ENCODE data around the gene DPP10. TPM values are rescaled to one million over a fixed set of nuclear protein-coding genes. Genes with fewer than 3 reads are reported as not detected.

Gene DPP10
- total RNA-seq, 4 donors from 2014 or later: 1.9 to 4.6 (median 3.9) TPM

DNA sequence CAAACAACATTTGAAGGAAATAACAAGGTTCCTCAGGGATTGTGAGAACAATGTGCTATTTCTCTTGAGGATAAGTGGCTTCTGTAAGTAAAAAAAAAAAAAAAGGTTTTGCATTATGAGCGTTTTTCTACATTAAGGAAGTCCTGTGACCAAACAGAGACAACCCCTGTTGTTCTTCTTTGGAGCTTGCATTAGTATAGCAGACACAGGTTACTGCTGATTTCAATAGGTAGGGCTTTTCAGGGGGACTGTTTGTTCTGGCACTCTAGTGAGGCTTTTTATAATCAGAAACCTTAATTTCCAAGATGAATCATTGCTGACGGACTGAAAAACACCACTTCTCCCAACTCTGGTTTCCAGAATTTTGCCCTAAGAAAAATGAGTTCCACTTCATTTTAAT lies 8.2 kb downstream of the DPP10 start:
- peaks cover 0 to 9% (median 0%) of the 10 kb centered on the region in 3 donors for H3K9me3 ChIP-seq
- H3K36me3 ChIP-seq: no peaks in the 10 kb centered on the region
- 20 to 44% methylated on average over 2 of the region's 2 CpGs for WGBS, 2 donors (ENCODE audit: low coverage in 1 of 2)
- no peak overlapping the region for H3K4me3 ChIP-seq
- ATAC-seq: no peak
- no peak for TF ChIP-seq EP300 (IDR thresholded peaks at IDR 0.05)
- TF ChIP-seq CTCF (IDR thresholded peaks at IDR 0.05): no peak
- TF ChIP-seq POLR2AphosphoS5 (IDR thresholded peaks at IDR 0.05): no peak
- no peak for TF ChIP-seq POLR2A (IDR thresholded peaks at IDR 0.05)
- H3K4me1 ChIP-seq: no peaks in the 10 kb centered on the region
- no peaks in the 10 kb centered on the region for H3K27me3 ChIP-seq
- no peak overlapping the region for H3K27ac ChIP-seq

GRCh38 chr2:114456566-114456965 lies 14.1 kb downstream of the DPP10 start:
- Histone ChIP-seq H3K9me3 (peaks cover 0 to 9% (median 0%) of the 10 kb centered on the region in 3 donors), H3K4me3 (no peak overlapping the region), H3K36me3 (no peaks in the 10 kb centered on the region), H3K27me3 (no peaks in the 10 kb centered on the region), H3K27ac (no peak overlapping the region), H3K4me1 (no peaks in the 10 kb centered on the region)
- WGBS, 2 donors (ENCODE audit: low coverage in 1 of 2): 50 to 76% methylated on average over 1 of the region's 1 CpG
- no peak for ATAC-seq
- no peak for TF ChIP-seq POLR2A (IDR thresholded peaks at IDR 0.05)

DNA sequence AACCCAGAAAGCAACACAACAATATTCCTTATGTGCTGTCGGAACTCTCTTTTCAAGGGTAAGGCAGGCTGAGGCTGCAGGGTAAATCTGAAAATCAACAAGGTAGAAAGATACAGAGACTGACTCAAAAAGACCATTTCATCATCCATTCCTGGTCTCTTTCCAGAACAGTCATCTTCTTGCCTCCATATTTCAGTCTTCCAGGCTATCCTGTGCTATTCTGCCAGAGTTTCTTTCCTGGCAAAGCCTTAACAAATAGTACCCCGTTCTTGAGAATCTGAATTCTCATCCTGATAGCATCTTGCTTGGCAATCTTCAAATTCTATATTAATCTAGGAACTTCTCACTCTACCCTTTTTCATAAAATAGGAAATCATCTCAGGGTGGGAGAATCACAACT lies 15.5 kb downstream of the DPP10 start:
- TF ChIP-seq POLR2A (IDR thresholded peaks at IDR 0.05): no peak
- TF ChIP-seq CTCF (IDR thresholded peaks at IDR 0.05): no peak
- no peak for TF ChIP-seq EP300 (IDR thresholded peaks at IDR 0.05)
- TF ChIP-seq POLR2AphosphoS5 (IDR thresholded peaks at IDR 0.05): no peak
- Histone ChIP-seq H3K9me3 (peaks cover 0 to 9% (median 0%) of the 10 kb centered on the region in 3 donors), H3K4me1 (no peaks in the 10 kb centered on the region), H3K27me3 (no peaks in the 10 kb centered on the region), H3K4me3 (no peak overlapping the region), H3K36me3 (no peaks in the 10 kb centered on the region), H3K27ac (no peak overlapping the region)
- 73 to 75% methylated on average over 2 of the region's 2 CpGs for WGBS, 2 donors (ENCODE audit: low coverage in 1 of 2)
- no peak for ATAC-seq

- WGBS, 2 donors (ENCODE audit: low coverage in 1 of 2): 70 to 78% methylated on average over 3 of the region's 3 CpGs
- Histone ChIP-seq H3K9me3 (no peaks in the 10 kb centered on the region), H3K27me3 (no peaks in the 10 kb centered on the region)
These were observed 18.7 kb downstream of the DPP10 start for GRCh38 chr2:114461116-114461515.

GRCh38 chr2:114464961-114465706 lies 22.7 kb downstream of the DPP10 start:
- TF ChIP-seq EP300 (IDR thresholded peaks at IDR 0.05): no peak
- TF ChIP-seq POLR2A (IDR thresholded peaks at IDR 0.05): no peak
- TF ChIP-seq CTCF (IDR thresholded peaks at IDR 0.05): no peak
- no peak for TF ChIP-seq POLR2AphosphoS5 (IDR thresholded peaks at IDR 0.05)
- Histone ChIP-seq H3K4me1 (no peaks in the 10 kb centered on the region), H3K36me3 (no peaks in the 10 kb centered on the region), H3K4me3 (no peak overlapping the region), H3K27ac (no peak overlapping the region), H3K27me3 (no peaks in the 10 kb centered on the region), H3K9me3 (no peaks in the 10 kb centered on the region)
- no peak for ATAC-seq
- WGBS, 2 donors (ENCODE audit: low coverage in 1 of 2): 82 to 87% methylated on average over 10 of the region's 10 CpGs

More at GRCh38 chr2:114461116-114461515, 18.7 kb downstream of the DPP10 start:
- Histone ChIP-seq H3K27ac (no peak overlapping the region), H3K4me1 (no peaks in the 10 kb centered on the region), H3K36me3 (no peaks in the 10 kb centered on the region), H3K4me3 (no peak overlapping the region)
- no peak for ATAC-seq
- TF ChIP-seq POLR2A (IDR thresholded peaks at IDR 0.05): no peak
- no peak for TF ChIP-seq POLR2AphosphoS5 (IDR thresholded peaks at IDR 0.05)
- no peak for TF ChIP-seq EP300 (IDR thresholded peaks at IDR 0.05)
- no peak for TF ChIP-seq CTCF (IDR thresholded peaks at IDR 0.05)
